K562 (cell line): ENCODE data around the gene ASIC3. TPM values are rescaled to one million over a fixed set of nuclear protein-coding genes. Genes with fewer than 3 reads are reported as not detected.

Experiments
- CSDE1 ChIP-seq, 2 experiments: fragments of 450-650 bp; IDR thresholded peaks; 2 replicates each; pipeline ENCODE4 v1.6.1; 2016; ENCODE audit warnings: mild to moderate bottlenecking in 1 of 2
- CXXC5 ChIP-seq: fragments of 250-450 bp; sonication (Bioruptor Pico); IDR thresholded peaks from 2 replicates; pipeline ENCODE4 v1.8.0; 2022; ENCODE audit warnings: inconsistent platforms, mild to moderate bottlenecking, moderate library complexity
- GTF2F1 ChIP-seq: IDR thresholded peaks from 2 replicates; pipeline ENCODE4 v1.6.1; 2011; ENCODE audit warnings: low read depth, low read length, improper control_type of control experiment
- HDAC1 ChIP-seq, 2 experiments: fragments of 450-650 bp; IDR thresholded peaks; 2 replicates each; pipeline ENCODE4 v1.6.1; 2016 to 2017; ENCODE audit warnings: inconsistent platforms in 1 of 2, mild to moderate bottlenecking in 1 of 2, moderate library complexity in 1 of 2
- HMGN3 ChIP-seq: IDR thresholded peaks from 2 replicates; pipeline ENCODE4 v1.6.1; 2011; ENCODE audit warnings: borderline replicate concordance, low read depth, mild to moderate bottlenecking, mixed read lengths, low read length; ENCODE audit not compliant: insufficient read length; ENCODE audit errors: extremely low read depth
- HNRNPH1 ChIP-seq: fragments of 200-400 bp; formaldehyde crosslinking; optimal IDR thresholded peaks from 2 replicates; pipeline ENCODE3; 2017; ENCODE audit warnings: low read depth, mild to moderate bottlenecking, low read length, moderate library complexity
- KDM4B ChIP-seq, 2 experiments: fragments of 450-650 bp in 1 of 2; sonication (generic) in 1 of 2; IDR thresholded peaks; 2 replicates each; pipeline ENCODE4 v1.6.1; 2016 to 2017; ENCODE audit warnings: borderline replicate concordance in 2 of 2, antibody characterized with exemption in 1 of 2, low read depth in 1 of 2, mild to moderate bottlenecking in 1 of 2
- L3MBTL2 ChIP-seq: fragments of 450-650 bp; IDR thresholded peaks from 2 replicates; pipeline ENCODE4 v1.6.1; 2016; ENCODE audit warnings: mild to moderate bottlenecking, moderate library complexity
- MCM7 ChIP-seq, 2 experiments: fragments of 450-650 bp; IDR thresholded peaks; 2 replicates each; pipeline ENCODE4 v1.6.1; 2016 to 2018
- PML ChIP-seq: IDR thresholded peaks from 2 replicates; pipeline ENCODE4 v1.6.1; 2012; ENCODE audit warnings: low read length, inconsistent platforms
- STAT5A ChIP-seq: IDR thresholded peaks from 2 replicates; pipeline ENCODE4 v1.6.1; 2012; ENCODE audit warnings: low read length, inconsistent platforms, borderline replicate concordance
- TCF3 ChIP-seq: sonication (generic); formaldehyde crosslinking; IDR thresholded peaks from 2 replicates; pipeline ENCODE4 v1.4.0; 2020; ENCODE audit warnings: mild to moderate bottlenecking, missing genetic modification reagents
- TEAD1 ChIP-seq, 2 experiments: fragments of 450-650 bp in 1 of 2; sonication (generic) in 1 of 2; formaldehyde crosslinking; IDR thresholded peaks; 2 replicates each; pipeline versions ENCODE4 v1.4.0 to v1.8.0; 2020 to 2022; ENCODE audit warnings: mild to moderate bottlenecking in 2 of 2, missing genetic modification reagents in 1 of 2
- XRCC4 ChIP-seq: IDR thresholded peaks from one replicate; pipeline ENCODE4 v1.6.1; 2011; ENCODE audit not compliant: insufficient read depth, insufficient read length; ENCODE audit errors: extremely low read depth
- ZBTB8A ChIP-seq: fragments of 450-650 bp; IDR thresholded peaks from 2 replicates; pipeline ENCODE4 v1.6.1; 2018; ENCODE audit warnings: mild to moderate bottlenecking, moderate library complexity; ENCODE audit not compliant: partially characterized antibody
- ZC3H4 ChIP-seq: sonication (generic); formaldehyde crosslinking; IDR thresholded peaks from 2 replicates; pipeline ENCODE4 v1.9.0; 2021; ENCODE audit warnings: missing genetic modification reagents, borderline replicate concordance
- ZNF212 ChIP-seq: fragments of 450-650 bp; formaldehyde crosslinking; IDR thresholded peaks from 2 replicates; pipeline ENCODE4 v1.4.0; 2020; ENCODE audit warnings: mild to moderate bottlenecking
- ZNF24 ChIP-seq: fragments of 450-650 bp; IDR thresholded peaks from 2 replicates; pipeline ENCODE4 v1.6.1; 2016
- ZNF407 ChIP-seq: fragments of 450-650 bp; IDR thresholded peaks from 2 replicates; pipeline ENCODE4 v1.6.1; 2016; ENCODE audit warnings: low read depth
- ZNF444 ChIP-seq: fragments of 250-450 bp; sonication (Bioruptor Pico); IDR thresholded peaks from 2 replicates; pipeline ENCODE4 v1.4.0; 2020; ENCODE audit warnings: mild to moderate bottlenecking, moderate library complexity
- ZNF740 ChIP-seq, 3 experiments: fragments of 200-800 bp in 1 of 3; sonication (Bioruptor generic) in 1 of 3; sonication (generic) in 1 of 3; formaldehyde crosslinking in 1 of 3; IDR thresholded peaks; 2 replicates each; pipeline versions ENCODE4 v1.6.1 to v1.8.0; 2016 to 2022; ENCODE audit warnings: mild to moderate bottlenecking in 2 of 3, missing compliant biosample characterization in 2 of 3, missing genetic modification characterization in 2 of 3, missing genetic modification reagents in 1 of 3
- polyA plus RNA-seq, 8 experiments: library from polyadenylated mRNA; depleted of rRNA in 4 of 8; stranded (reverse) in 5 of 8; unstranded in 3 of 8; fragments of >200 nt; fragmentation: Nextera tagmentation in 2 of 8; fragmentation: Illumina TruSeq in 1 of 8; extraction: Ambion mirVana in 2 of 8; extraction: Trizol in 1 of 8; gene quantifications; 2 replicates each; pipeline versions ENCODE4 v1.2.1 to v1.2.3, GENCODE V29; 2011 to 2014; ENCODE audit warnings: inconsistent platforms in 1 of 8, missing spikeins in 1 of 8
- total RNA-seq, 7 experiments: library from RNA; depleted of rRNA in 6 of 7; stranded (reverse); fragments of >200 nt in 6 of 7; fragmentation: Illumina TruSeq in 2 of 7; extraction: Trizol in 2 of 7; gene quantifications; 2 replicates each; pipeline versions ENCODE4 v1.2.1 to v1.2.3, GENCODE V29; 2011 to 2021; ENCODE audit warnings: low replicate concordance in 1 of 7

Gene ASIC3
- total and polyA plus RNA-seq, 9 of the 15 experiments (the other 6 are each of a cell fraction or from before 2014, with no cell fraction given), result 0.11 to 5.0 (median 0.87) TPM

- TF ChIP-seq HMGN3 (no peak), MCM7 (IDR thresholded peaks at IDR 0.05) (no peak), ZNF740 (CRISPR knock-in tag; IDR thresholded peaks at IDR 0.05) (peak; percentile 8; the same call in 1 of the 2 replicates), ZNF740 (tag; IDR thresholded peaks at IDR 0.05) (no peak), PML (peak; percentile 39; the same call in 1 of the 2 replicates), ZNF407 (0 out of 2 replicates have a peak, but pooled peaks have one; percentile 1), CSDE1 (IDR thresholded peaks at IDR 0.05) (no peak), GTF2F1 (0 out of 2 replicates have a peak, but pooled peaks have one; percentile 12), ZNF212 (CRISPR knock-in tag) (no peak), ZNF24 (no peak), HDAC1 (IDR thresholded peaks at IDR 0.05) (0 out of 4 replicates have a peak, but pooled peaks of 1 of the 2 experiments have one; percentile 22), KDM4B (IDR thresholded peaks at IDR 0.05; ENCODE audit: borderline replicate concordance in 2 of 2, low read depth in 1 of 2) (no peak), XRCC4 (no peak), ZC3H4 (CRISPR knock-in tag) (no peak), TEAD1 (CRISPR knock-in tag; IDR thresholded peaks at IDR 0.05) (no peak), TCF3 (no peak), CXXC5 (CRISPR knock-in tag) (no peak), L3MBTL2 (no peak), ZNF444 (CRISPR knock-in tag) (no peak), STAT5A (no peak), ZBTB8A (no peak), HNRNPH1 (no peak)
These were observed 30.9 kb upstream of the ASIC3 start (continued) for GRCh38 chr7:151017370-151017952.
